ENCODE measurements around the gene LGMN. TPM values are rescaled to one million over a fixed set of nuclear protein-coding genes. Genes with fewer than 3 reads are reported as not detected.
"Not testable (repeated sequence)": the region's sequence is repeated elsewhere in the genome, so short reads cannot be mapped to it uniquely, and the experiment has no call there.

The LGMN gene
- total RNA-seq, 2 experiments from 2014 or later: 22.1 to 27.7 TPM

DNA sequence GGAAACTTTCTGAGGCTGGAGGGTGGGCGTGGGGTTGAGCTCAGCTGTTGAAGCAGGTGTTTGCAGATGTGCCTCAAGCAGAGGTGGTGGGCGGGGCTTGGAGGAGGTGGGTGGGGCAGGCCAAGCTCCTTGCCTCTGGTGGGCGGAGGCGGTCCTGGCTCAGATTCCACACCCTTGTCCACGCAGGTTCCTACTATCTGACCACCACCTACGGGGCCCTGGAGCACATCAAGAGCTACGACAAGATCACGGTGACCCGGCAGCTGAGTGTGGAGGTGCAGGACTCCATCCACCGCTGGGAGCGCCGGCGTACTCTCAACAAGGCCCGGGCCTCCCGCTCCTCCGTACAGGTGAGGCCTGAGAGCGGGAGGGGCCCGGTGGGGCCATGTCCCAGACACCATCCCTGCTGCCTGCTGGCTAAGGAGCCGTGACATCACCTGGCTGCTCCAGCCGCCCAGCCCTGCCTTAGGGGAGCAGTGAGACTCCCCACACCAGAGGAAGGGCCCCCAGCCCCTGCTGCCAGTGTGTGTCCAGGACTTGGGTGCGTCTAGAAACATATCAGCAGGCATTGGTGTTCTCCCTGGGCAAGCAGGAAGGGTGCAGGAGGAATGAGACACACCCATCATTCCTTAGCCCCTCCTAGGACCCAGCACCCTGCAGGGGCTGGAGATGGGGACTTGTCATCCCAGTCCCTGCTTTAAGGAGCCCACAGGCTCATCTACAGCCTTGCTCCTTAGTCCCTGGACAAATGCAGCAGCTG is 63.4 kb downstream of the LGMN start:
- TF ChIP-seq EZH2phosphoT487 (IDR thresholded peaks at IDR 0.05; ENCODE audit: borderline replicate concordance, low read depth, low read length): no peak
- H4K20me1 ChIP-seq (ENCODE audit: insufficient read depth, low read length): no peaks in the 10 kb centered on the region
- DNase-seq (ENCODE audit: low spot score): peak; percentile 19
- H3K4me1 ChIP-seq (ENCODE audit: insufficient read depth, low read length, poor library complexity, severe bottlenecking): no peaks in the 10 kb centered on the region
- no peaks in the 10 kb centered on the region for H3K36me3 ChIP-seq (ENCODE audit: insufficient read depth, low read length)
- H2AFZ ChIP-seq (ENCODE audit: low read length): no peak overlapping the region
- H3K9me3 ChIP-seq (ENCODE audit: low read length): no peaks in the 10 kb centered on the region
- intact Hi-C loops (cut with micrococcal nuclease; ENCODE audit: unreplicated experiment): no loop called here
- no peaks in the 10 kb centered on the region for H3K79me2 ChIP-seq (ENCODE audit: insufficient read depth, low read depth, low read length)
- ChIA-PET CTCF (ENCODE audit: unreplicated experiment) (interaction anchor here (0.5 to 0.6 kb wide), 3 partner anchors 32 to 392 kb away, joined by 3 to 14 read pairs (median 3); no protein-coding TSS in a partner anchor), POLR2A (interaction anchor here (0.6 to 1.1 kb wide), 2 partner anchors 14 to 15 kb away, joined by 3 read pairs; no protein-coding TSS in a partner anchor)
- BruUV-seq (replicated peaks): no TSS peak
- H3K4me2 ChIP-seq (ENCODE audit: low read length): no peak overlapping the region
- no peak overlapping the region for H3K4me3 ChIP-seq (ENCODE audit: low read depth, low read length, poor library complexity, severe bottlenecking)
- no peak overlapping the region for H3K27ac ChIP-seq (ENCODE audit: low read depth, low read length, poor library complexity, severe bottlenecking)
- no peaks in the 10 kb centered on the region for H3K9me2 ChIP-seq (ENCODE audit: insufficient read depth, low read length)

DNA sequence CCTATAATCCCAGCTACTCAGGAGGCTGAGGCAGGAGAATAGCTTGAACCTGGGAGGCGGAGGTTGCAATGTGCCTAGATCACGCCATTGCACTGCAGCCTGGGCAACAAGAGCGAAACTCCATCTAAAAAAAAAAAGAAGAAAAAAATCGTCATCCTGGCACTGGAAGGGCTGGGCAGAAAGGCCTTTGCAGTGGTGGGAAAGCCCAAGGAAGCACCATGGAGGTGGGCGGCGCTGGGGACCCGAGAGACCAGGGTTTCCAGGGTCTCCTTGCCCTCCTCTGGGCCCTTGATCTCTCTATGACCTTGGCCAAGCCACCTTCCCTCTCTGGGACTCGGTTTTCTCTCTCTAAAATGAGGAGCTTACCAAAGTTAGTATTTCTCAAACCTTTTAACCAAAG is 65.4 kb downstream of the LGMN start:
- H3K27ac ChIP-seq (ENCODE audit: low read depth, low read length, poor library complexity, severe bottlenecking): no peak overlapping the region
- ChIA-PET POLR2A (interaction anchor here (0.9 kb wide), 1 partner anchor 97 kb away, joined by 3 read pairs; no protein-coding TSS in a partner anchor), CTCF (ENCODE audit: unreplicated experiment) (no interaction called here)
- TF ChIP-seq EZH2phosphoT487 (IDR thresholded peaks at IDR 0.05; ENCODE audit: borderline replicate concordance, low read depth, low read length): no peak
- TF ChIP-seq, protein P1, sequence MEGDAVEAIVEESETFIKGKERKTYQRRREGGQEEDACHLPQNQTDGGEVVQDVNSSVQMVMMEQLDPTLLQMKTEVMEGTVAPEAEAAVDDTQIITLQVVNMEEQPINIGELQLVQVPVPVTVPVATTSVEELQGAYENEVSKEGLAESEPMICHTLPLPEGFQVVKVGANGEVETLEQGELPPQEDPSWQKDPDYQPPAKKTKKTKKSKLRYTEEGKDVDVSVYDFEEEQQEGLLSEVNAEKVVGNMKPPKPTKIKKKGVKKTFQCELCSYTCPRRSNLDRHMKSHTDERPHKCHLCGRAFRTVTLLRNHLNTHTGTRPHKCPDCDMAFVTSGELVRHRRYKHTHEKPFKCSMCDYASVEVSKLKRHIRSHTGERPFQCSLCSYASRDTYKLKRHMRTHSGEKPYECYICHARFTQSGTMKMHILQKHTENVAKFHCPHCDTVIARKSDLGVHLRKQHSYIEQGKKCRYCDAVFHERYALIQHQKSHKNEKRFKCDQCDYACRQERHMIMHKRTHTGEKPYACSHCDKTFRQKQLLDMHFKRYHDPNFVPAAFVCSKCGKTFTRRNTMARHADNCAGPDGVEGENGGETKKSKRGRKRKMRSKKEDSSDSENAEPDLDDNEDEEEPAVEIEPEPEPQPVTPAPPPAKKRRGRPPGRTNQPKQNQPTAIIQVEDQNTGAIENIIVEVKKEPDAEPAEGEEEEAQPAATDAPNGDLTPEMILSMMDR (conservative IDR thresholded peaks at IDR 0.05; ENCODE audit: low read length): no peak
- H4K20me1 ChIP-seq (ENCODE audit: insufficient read depth, low read length): no peaks in the 10 kb centered on the region
- H3K9me3 ChIP-seq (ENCODE audit: low read length): no peaks in the 10 kb centered on the region
- intact Hi-C loops (cut with micrococcal nuclease; ENCODE audit: unreplicated experiment): no loop called here
- H3K4me2 ChIP-seq (ENCODE audit: low read length): no peak overlapping the region
- no peak overlapping the region for H2AFZ ChIP-seq (ENCODE audit: low read length)
- DNase-seq (ENCODE audit: low spot score): no peak
- no peaks in the 10 kb centered on the region for H3K9me2 ChIP-seq (ENCODE audit: insufficient read depth, low read length)
- BruUV-seq (replicated peaks): no TSS peak
- H3K36me3 ChIP-seq (ENCODE audit: insufficient read depth, low read length): no peaks in the 10 kb centered on the region
- no peak overlapping the region for H3K4me3 ChIP-seq (ENCODE audit: low read depth, low read length, poor library complexity, severe bottlenecking)
- H3K79me2 ChIP-seq (ENCODE audit: insufficient read depth, low read depth, low read length): no peaks in the 10 kb centered on the region
- no peaks in the 10 kb centered on the region for H3K4me1 ChIP-seq (ENCODE audit: insufficient read depth, low read length, poor library complexity, severe bottlenecking)

DNA sequence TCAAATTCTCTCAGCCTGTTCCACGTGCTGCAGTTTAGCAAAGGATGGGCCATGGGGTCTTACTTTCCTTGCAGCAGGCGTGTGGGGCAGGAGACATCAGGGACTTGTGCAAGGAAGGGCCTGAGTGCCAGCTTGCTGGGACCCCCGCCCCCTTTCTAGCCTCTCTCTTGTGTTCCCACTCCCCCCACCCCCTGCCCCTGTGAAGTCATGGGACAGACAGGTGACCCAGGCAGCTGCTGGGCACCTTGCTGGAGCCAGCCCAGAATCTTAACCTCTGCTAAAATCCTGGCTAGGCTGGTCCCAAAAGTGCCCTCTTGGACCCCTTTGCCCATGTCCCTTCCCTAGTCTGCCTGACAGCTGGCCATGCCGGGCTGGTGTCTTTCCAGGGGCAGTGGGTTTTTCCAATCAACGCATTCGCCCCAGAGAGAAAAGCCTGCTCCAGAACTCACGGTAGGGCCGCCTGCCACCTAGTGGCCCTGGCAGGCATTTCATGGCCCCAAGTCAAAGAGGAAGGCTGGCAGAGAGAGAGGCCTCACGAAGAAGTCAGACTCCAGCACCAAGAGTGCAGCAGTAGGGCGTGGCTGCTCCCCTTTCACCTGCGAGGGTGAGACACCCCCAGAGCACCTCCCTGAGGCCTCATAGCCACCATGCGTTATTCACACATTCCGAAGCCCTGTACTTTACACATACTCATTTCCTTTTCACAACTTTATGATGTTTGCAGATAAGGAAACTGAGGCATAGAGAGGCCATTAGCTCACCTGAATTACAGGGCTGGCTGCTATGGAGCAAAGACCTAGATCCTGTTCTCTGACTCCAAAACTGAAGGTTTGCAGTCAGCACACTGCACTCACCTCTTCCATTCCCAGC is 67.4 kb downstream of the LGMN start:
- peak; percentile 74 for DNase-seq (ENCODE audit: low spot score)
- intact Hi-C loops (cut with micrococcal nuclease; ENCODE audit: unreplicated experiment): loop anchor here (2.0 kb wide), 2 partner anchors 68 to 92 kb away; no protein-coding TSS in a partner anchor
- no peak overlapping the region for H3K4me2 ChIP-seq (ENCODE audit: low read length)

DNA sequence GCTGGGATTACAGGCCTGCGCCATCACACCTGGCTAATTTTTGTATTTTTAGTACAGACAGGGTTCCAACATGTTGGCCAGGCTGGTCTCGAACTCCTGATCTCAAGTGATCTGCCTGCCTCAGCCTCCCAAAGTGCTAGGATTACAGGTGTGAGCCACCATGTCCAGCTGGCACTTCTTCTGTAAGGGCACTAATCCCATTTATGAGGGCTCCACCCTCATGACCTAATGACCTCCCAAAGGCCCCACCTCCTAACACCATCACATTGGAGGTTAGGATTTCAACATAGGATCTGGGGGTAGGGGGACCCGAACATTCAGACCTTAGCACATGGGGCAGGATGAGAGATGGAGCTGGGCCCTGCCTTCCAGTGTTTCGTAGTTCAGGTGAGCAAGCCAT is 68.1 kb downstream of the LGMN start:
- H3K9me3 ChIP-seq (ENCODE audit: low read length); H3K27ac ChIP-seq (ENCODE audit: low read depth, low read length, poor library complexity, severe bottlenecking); H3K79me2 ChIP-seq (ENCODE audit: insufficient read depth, low read depth, low read length); H3K4me3 ChIP-seq (ENCODE audit: low read depth, low read length, poor library complexity, severe bottlenecking); H3K9me2 ChIP-seq (ENCODE audit: insufficient read depth, low read length); CTCF ChIA-PET (ENCODE audit: unreplicated experiment); H2AFZ ChIP-seq (ENCODE audit: low read length); H4K20me1 ChIP-seq (ENCODE audit: insufficient read depth, low read length); H3K36me3 ChIP-seq (ENCODE audit: insufficient read depth, low read length); H3K4me2 ChIP-seq (ENCODE audit: low read length); DNase-seq (ENCODE audit: low spot score); BruUV-seq (replicated peaks): not testable (repeated sequence)
- peaks cover 22% of the 10 kb centered on the region for H3K4me1 ChIP-seq (ENCODE audit: insufficient read depth, low read length, poor library complexity, severe bottlenecking)
- intact Hi-C loops (cut with micrococcal nuclease; ENCODE audit: unreplicated experiment): loop anchor here (2.0 kb wide), 2 partner anchors 68 to 92 kb away; no protein-coding TSS in a partner anchor
- POLR2A ChIA-PET: interaction anchor here (0.6 kb wide), 1 partner anchor 91 kb away, joined by 5 read pairs; no protein-coding TSS in a partner anchor

More for the DNA sequence above, 67.4 kb downstream of the LGMN start:
- peaks cover 16% of the 10 kb centered on the region for H3K4me1 ChIP-seq (ENCODE audit: insufficient read depth, low read length, poor library complexity, severe bottlenecking)
- H3K79me2 ChIP-seq (ENCODE audit: insufficient read depth, low read depth, low read length): no peaks in the 10 kb centered on the region
- POLR2A ChIA-PET: interaction anchor here (0.6 to 1.3 kb wide), 3 partner anchors 11 to 95 kb away, joined by 3 to 5 read pairs (median 4); no protein-coding TSS in a partner anchor
- no peaks in the 10 kb centered on the region for H3K36me3 ChIP-seq (ENCODE audit: insufficient read depth, low read length)
- TF ChIP-seq, protein P1 (conservative IDR thresholded peaks at IDR 0.05; ENCODE audit: low read length): peak; percentile 92
- no peak for TF ChIP-seq EZH2phosphoT487 (IDR thresholded peaks at IDR 0.05; ENCODE audit: borderline replicate concordance, low read depth, low read length)
- no peaks in the 10 kb centered on the region for H3K9me2 ChIP-seq (ENCODE audit: insufficient read depth, low read length)
- H4K20me1 ChIP-seq (ENCODE audit: insufficient read depth, low read length): no peaks in the 10 kb centered on the region
- no peak overlapping the region for H3K4me3 ChIP-seq (ENCODE audit: low read depth, low read length, poor library complexity, severe bottlenecking)
- H3K27ac ChIP-seq (ENCODE audit: low read depth, low read length, poor library complexity, severe bottlenecking): no peak overlapping the region
- no peak overlapping the region for H2AFZ ChIP-seq (ENCODE audit: low read length)
- BruUV-seq (replicated peaks): no TSS peak
- no peaks in the 10 kb centered on the region for H3K9me3 ChIP-seq (ENCODE audit: low read length)
- CTCF ChIA-PET (ENCODE audit: unreplicated experiment): no interaction called here
